MM.1S (cell line): ENCODE results near the gene MYO6.

Source experiments
- DNase-seq: peaks from one replicate; pipeline ENCODE4 v3.0.0-alpha.2; 2015
- H2AFZ ChIP-seq: fragments of 300-600 bp; sonication (generic); 2 replicates; pipeline ENCODE4 v1.6.0; 2016; ENCODE audit warnings: antibody characterized with exemption, low read length
- H3F3A ChIP-seq: fragments of 300-600 bp; sonication (generic); 2 replicates; pipeline ENCODE4 v1.6.1; 2016; ENCODE audit warnings: mild to moderate bottlenecking, antibody characterized with exemption, low read length, moderate library complexity, mixed read lengths; ENCODE audit not compliant: insufficient read depth
- H3K27ac ChIP-seq: fragments of 300-600 bp; sonication (generic); 2 replicates; pipeline ENCODE4 v1.5.1; 2016; ENCODE audit warnings: mild to moderate bottlenecking, low read length
- H3K27me3 ChIP-seq: fragments of 300-600 bp; sonication (generic); replicated peaks from 2 replicates; pipeline ENCODE4 v1.6.0; 2016; ENCODE audit warnings: low read length; ENCODE audit not compliant: insufficient read depth
- H3K36me3 ChIP-seq: fragments of 300-600 bp; sonication (generic); replicated peaks from 2 replicates; pipeline ENCODE4 v1.6.1; 2016; ENCODE audit warnings: mild to moderate bottlenecking, low read length, mixed read lengths; ENCODE audit not compliant: insufficient read depth
- H3K4me1 ChIP-seq: fragments of 300-600 bp; sonication (generic); 2 replicates; pipeline ENCODE4 v1.6.1; 2016; ENCODE audit warnings: low read length, mixed read lengths
- H3K4me2 ChIP-seq: fragments of 300-600 bp; sonication (generic); 2 replicates; pipeline ENCODE4 v1.6.0; 2016; ENCODE audit warnings: low read depth, low read length
- H3K4me3 ChIP-seq: fragments of 300-600 bp; sonication (generic); 2 replicates; pipeline ENCODE4 v1.5.1; 2016; ENCODE audit warnings: low read length, mixed read lengths
- H3K79me2 ChIP-seq: fragments of 300-600 bp; sonication (generic); 2 replicates; pipeline ENCODE4 v1.6.1; 2016; ENCODE audit warnings: mixed run types, low read length, mixed read lengths
- H3K9ac ChIP-seq: fragments of 300-600 bp; sonication (generic); 2 replicates; pipeline ENCODE4 v1.6.1; 2016; ENCODE audit warnings: low read length, mixed read lengths
- H3K9me2 ChIP-seq: fragments of 300-600 bp; sonication (generic); replicated peaks from 2 replicates; pipeline ENCODE4 v1.6.1; 2016; ENCODE audit warnings: mild to moderate bottlenecking, low read length, mixed read lengths; ENCODE audit not compliant: insufficient read depth
- H3K9me3 ChIP-seq: fragments of 300-600 bp; sonication (generic); replicated peaks from 2 replicates; pipeline ENCODE4 v1.6.1; 2016; ENCODE audit warnings: mild to moderate bottlenecking, low read length, mixed read lengths; ENCODE audit not compliant: insufficient read depth
- H4K20me1 ChIP-seq: fragments of 300-600 bp; sonication (generic); 2 replicates; pipeline ENCODE4 v1.6.1; 2016; ENCODE audit warnings: mild to moderate bottlenecking, low read length, moderate library complexity, mixed read lengths; ENCODE audit not compliant: insufficient read depth
- CTCF ChIP-seq: fragments of 300-600 bp; sonication (generic); IDR thresholded peaks from 2 replicates; pipeline ENCODE4 v1.5.1; 2016; ENCODE audit warnings: antibody characterized with exemption, low read length, mixed read lengths
- EZH2 ChIP-seq: fragments of 300-600 bp; sonication (generic); optimal IDR thresholded peaks from 2 replicates; pipeline ENCODE3; 2017; ENCODE audit warnings: low read depth, mild to moderate bottlenecking, antibody characterized with exemption, low read length, mixed read lengths
- EZH2phosphoT487 ChIP-seq: fragments of 300-600 bp; sonication (generic); IDR thresholded peaks from 2 replicates; pipeline ENCODE4 v1.6.1; 2018; ENCODE audit warnings: antibody characterized with exemption, low read length

MYO6 gene

GRCh38 chr6:75759207-75759606 lies 10.2 kb downstream of the MYO6 start:
- Histone ChIP-seq H3K36me3 (no peaks in the 10 kb centered on the region; the same call in 1 of the 2 replicates), H2AFZ (no peak overlapping the region), H3K79me2 (peaks cover 98% of the 10 kb centered on the region), H3K27me3 (no peaks in the 10 kb centered on the region), H3F3A (no peaks in the 10 kb centered on the region), H4K20me1 (no peaks in the 10 kb centered on the region), H3K4me2 (no peak overlapping the region), H3K9ac (no peak overlapping the region), H3K27ac (no peak overlapping the region), H3K9me2 (no peaks in the 10 kb centered on the region), H3K4me1 (no peaks in the 10 kb centered on the region), H3K4me3 (no peak overlapping the region), H3K9me3 (no peaks in the 10 kb centered on the region)
- no peak for DNase-seq
- TF ChIP-seq CTCF, result no peak
- TF ChIP-seq EZH2phosphoT487, result no peak
- TF ChIP-seq EZH2, result no peak

GRCh38 chr6:75760320-75760719 lies 11.3 kb downstream of the MYO6 start:
- TF ChIP-seq EZH2, result no peak
- no peak for TF ChIP-seq CTCF
- no peak for TF ChIP-seq EZH2phosphoT487
- Histone ChIP-seq H3K79me2 (peaks cover 96% of the 10 kb centered on the region), H3K9ac (no peak overlapping the region)

GRCh38 chr6:75761489-75761888 lies 12.4 kb downstream of the MYO6 start:
- Histone ChIP-seq H4K20me1 (no peaks in the 10 kb centered on the region), H3K9me2 (no peaks in the 10 kb centered on the region), H3K79me2 (peaks cover 95% of the 10 kb centered on the region), H3F3A (no peaks in the 10 kb centered on the region), H3K36me3 (no peaks in the 10 kb centered on the region; the same call in 1 of the 2 replicates), H3K4me1 (no peaks in the 10 kb centered on the region), H3K4me3 (no peak overlapping the region), H3K4me2 (no peak overlapping the region), H3K9ac (no peak overlapping the region), H3K9me3 (no peaks in the 10 kb centered on the region), H2AFZ (no peak overlapping the region), H3K27ac (no peak overlapping the region), H3K27me3 (no peaks in the 10 kb centered on the region)
- no peak for DNase-seq
- TF ChIP-seq EZH2 (no peak), EZH2phosphoT487 (no peak)

More at GRCh38 chr6:75760320-75760719, 11.3 kb downstream of the MYO6 start:
- H3K4me1 ChIP-seq, result no peaks in the 10 kb centered on the region
- H3K9me2 ChIP-seq, result no peaks in the 10 kb centered on the region
- H3K27ac ChIP-seq, result no peak overlapping the region
- no peaks in the 10 kb centered on the region for H4K20me1 ChIP-seq
- no peak for DNase-seq
- H2AFZ ChIP-seq, result no peak overlapping the region
- no peak overlapping the region for H3K4me3 ChIP-seq
- no peak overlapping the region for H3K4me2 ChIP-seq
- H3K36me3 ChIP-seq, result no peaks in the 10 kb centered on the region; the same call in 1 of the 2 replicates
- H3K27me3 ChIP-seq, result no peaks in the 10 kb centered on the region
- no peaks in the 10 kb centered on the region for H3F3A ChIP-seq
- no peaks in the 10 kb centered on the region for H3K9me3 ChIP-seq

GRCh38 chr6:75762063-75762462 lies 13.0 kb downstream of the MYO6 start:
- no peaks in the 10 kb centered on the region for H3K27me3 ChIP-seq
- TF ChIP-seq EZH2phosphoT487 (no peak), EZH2 (no peak), CTCF (no peak)
- no peaks in the 10 kb centered on the region; the same call in 1 of the 2 replicates for H3K36me3 ChIP-seq
- H3K9me2 ChIP-seq, result no peaks in the 10 kb centered on the region
- H3K79me2 ChIP-seq, result peaks cover 97% of the 10 kb centered on the region
- no peak overlapping the region for H3K9ac ChIP-seq
- no peak for DNase-seq
- no peak overlapping the region for H3K27ac ChIP-seq
- no peaks in the 10 kb centered on the region for H4K20me1 ChIP-seq
- no peak overlapping the region for H2AFZ ChIP-seq
- no peak overlapping the region for H3K4me3 ChIP-seq
- H3K9me3 ChIP-seq, result no peaks in the 10 kb centered on the region
- no peaks in the 10 kb centered on the region for H3F3A ChIP-seq
- no peaks in the 10 kb centered on the region for H3K4me1 ChIP-seq
- H3K4me2 ChIP-seq, result no peak overlapping the region
